ENCODE data around the gene HEXIM1.

HEXIM1 gene

DNA sequence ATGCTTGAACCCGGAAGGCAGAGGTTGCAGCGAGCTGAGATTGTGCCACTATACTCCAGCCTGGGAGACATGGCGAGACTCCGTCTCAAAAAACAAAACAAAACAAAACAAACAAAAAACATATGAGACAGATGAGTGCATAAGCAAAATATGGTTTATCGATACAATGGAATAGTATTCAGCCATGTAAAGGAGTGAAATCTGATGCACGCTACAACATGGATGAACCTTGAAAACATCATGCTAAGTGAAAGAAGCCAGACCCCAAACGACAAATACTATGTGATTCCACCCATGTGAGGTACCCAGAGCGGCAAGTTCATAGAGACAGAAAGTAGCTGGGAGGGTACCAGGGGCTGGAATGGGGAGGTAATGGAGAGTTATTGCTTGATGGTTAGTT, 22.8 kb upstream of the HEXIM1 start:
- TF ChIP-seq, protein P1, sequence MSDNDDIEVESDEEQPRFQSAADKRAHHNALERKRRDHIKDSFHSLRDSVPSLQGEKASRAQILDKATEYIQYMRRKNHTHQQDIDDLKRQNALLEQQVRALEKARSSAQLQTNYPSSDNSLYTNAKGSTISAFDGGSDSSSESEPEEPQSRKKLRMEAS (IDR thresholded peaks at IDR 0.05): no peak
- TF ChIP-seq YY1 (IDR thresholded peaks at IDR 0.05; ENCODE audit: low read depth) (no peak), CEBPB (IDR thresholded peaks at IDR 0.05) (no peak), ZBTB7A (IDR thresholded peaks at IDR 0.05; ENCODE audit: low read depth) (no peak), TCF12 (IDR thresholded peaks at IDR 0.05; ENCODE audit: low read depth) (no peak), CREB1 (IDR thresholded peaks at IDR 0.05; ENCODE audit: low read depth) (no peak), TEAD4 (IDR thresholded peaks at IDR 0.05) (no peak), EP300 (IDR thresholded peaks at IDR 0.05; ENCODE audit: borderline replicate concordance) (no peak), RAD21 (IDR thresholded peaks at IDR 0.05; ENCODE audit: low read depth) (no peak), EGR1 (IDR thresholded peaks at IDR 0.05) (no peak), FOXM1 (IDR thresholded peaks at IDR 0.05; ENCODE audit: borderline replicate concordance, low read depth) (no peak), TAF1 (IDR thresholded peaks at IDR 0.05; ENCODE audit: low read depth) (no peak), NFIC (IDR thresholded peaks at IDR 0.05) (no peak)
- TF ChIP-seq, protein P2, sequence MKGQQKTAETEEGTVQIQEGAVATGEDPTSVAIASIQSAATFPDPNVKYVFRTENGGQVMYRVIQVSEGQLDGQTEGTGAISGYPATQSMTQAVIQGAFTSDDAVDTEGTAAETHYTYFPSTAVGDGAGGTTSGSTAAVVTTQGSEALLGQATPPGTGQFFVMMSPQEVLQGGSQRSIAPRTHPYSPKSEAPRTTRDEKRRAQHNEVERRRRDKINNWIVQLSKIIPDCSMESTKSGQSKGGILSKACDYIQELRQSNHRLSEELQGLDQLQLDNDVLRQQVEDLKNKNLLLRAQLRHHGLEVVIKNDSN (IDR thresholded peaks at IDR 0.05): no peak
- TF ChIP-seq, protein P3, sequence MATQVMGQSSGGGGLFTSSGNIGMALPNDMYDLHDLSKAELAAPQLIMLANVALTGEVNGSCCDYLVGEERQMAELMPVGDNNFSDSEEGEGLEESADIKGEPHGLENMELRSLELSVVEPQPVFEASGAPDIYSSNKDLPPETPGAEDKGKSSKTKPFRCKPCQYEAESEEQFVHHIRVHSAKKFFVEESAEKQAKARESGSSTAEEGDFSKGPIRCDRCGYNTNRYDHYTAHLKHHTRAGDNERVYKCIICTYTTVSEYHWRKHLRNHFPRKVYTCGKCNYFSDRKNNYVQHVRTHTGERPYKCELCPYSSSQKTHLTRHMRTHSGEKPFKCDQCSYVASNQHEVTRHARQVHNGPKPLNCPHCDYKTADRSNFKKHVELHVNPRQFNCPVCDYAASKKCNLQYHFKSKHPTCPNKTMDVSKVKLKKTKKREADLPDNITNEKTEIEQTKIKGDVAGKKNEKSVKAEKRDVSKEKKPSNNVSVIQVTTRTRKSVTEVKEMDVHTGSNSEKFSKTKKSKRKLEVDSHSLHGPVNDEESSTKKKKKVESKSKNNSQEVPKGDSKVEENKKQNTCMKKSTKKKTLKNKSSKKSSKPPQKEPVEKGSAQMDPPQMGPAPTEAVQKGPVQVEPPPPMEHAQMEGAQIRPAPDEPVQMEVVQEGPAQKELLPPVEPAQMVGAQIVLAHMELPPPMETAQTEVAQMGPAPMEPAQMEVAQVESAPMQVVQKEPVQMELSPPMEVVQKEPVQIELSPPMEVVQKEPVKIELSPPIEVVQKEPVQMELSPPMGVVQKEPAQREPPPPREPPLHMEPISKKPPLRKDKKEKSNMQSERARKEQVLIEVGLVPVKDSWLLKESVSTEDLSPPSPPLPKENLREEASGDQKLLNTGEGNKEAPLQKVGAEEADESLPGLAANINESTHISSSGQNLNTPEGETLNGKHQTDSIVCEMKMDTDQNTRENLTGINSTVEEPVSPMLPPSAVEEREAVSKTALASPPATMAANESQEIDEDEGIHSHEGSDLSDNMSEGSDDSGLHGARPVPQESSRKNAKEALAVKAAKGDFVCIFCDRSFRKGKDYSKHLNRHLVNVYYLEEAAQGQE (IDR thresholded peaks at IDR 0.05; ENCODE audit: low read depth): no peak

DNA sequence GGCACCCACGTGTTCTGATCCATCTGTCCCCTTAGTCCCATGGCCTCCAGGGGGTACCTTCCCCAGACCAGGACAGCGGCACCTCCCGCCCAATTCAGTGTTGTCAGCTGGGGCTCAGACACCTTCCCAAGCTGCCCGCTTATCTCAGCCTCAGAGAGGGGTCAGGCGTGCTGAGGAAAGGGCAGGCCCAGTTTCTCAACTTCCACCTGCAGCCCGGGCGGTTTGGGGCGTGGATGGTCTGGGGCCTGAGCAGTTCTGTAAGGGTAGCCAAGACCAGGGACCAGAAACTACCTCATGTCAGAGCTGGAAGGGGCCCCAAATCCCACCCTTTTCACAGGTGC, 21.1 kb upstream of the HEXIM1 start:
- TF ChIP-seq TCF12 (IDR thresholded peaks at IDR 0.05; ENCODE audit: low read depth) (no peak), EP300 (IDR thresholded peaks at IDR 0.05; ENCODE audit: borderline replicate concordance) (no peak), FOXM1 (IDR thresholded peaks at IDR 0.05; ENCODE audit: borderline replicate concordance, low read depth) (no peak), CREB1 (IDR thresholded peaks at IDR 0.05; ENCODE audit: low read depth) (no peak), TAF1 (IDR thresholded peaks at IDR 0.05; ENCODE audit: low read depth) (no peak), TEAD4 (IDR thresholded peaks at IDR 0.05) (no peak), NFIC (IDR thresholded peaks at IDR 0.05) (no peak), CEBPB (IDR thresholded peaks at IDR 0.05) (no peak), YY1 (IDR thresholded peaks at IDR 0.05; ENCODE audit: low read depth) (no peak), RAD21 (IDR thresholded peaks at IDR 0.05; ENCODE audit: low read depth) (no peak), EGR1 (IDR thresholded peaks at IDR 0.05) (no peak), ZBTB7A (IDR thresholded peaks at IDR 0.05; ENCODE audit: low read depth) (no peak)
- TF ChIP-seq, protein P1 (IDR thresholded peaks at IDR 0.05): no peak
- TF ChIP-seq, protein P2 (IDR thresholded peaks at IDR 0.05): no peak
- TF ChIP-seq, protein P3 (IDR thresholded peaks at IDR 0.05; ENCODE audit: low read depth): no peak

DNA sequence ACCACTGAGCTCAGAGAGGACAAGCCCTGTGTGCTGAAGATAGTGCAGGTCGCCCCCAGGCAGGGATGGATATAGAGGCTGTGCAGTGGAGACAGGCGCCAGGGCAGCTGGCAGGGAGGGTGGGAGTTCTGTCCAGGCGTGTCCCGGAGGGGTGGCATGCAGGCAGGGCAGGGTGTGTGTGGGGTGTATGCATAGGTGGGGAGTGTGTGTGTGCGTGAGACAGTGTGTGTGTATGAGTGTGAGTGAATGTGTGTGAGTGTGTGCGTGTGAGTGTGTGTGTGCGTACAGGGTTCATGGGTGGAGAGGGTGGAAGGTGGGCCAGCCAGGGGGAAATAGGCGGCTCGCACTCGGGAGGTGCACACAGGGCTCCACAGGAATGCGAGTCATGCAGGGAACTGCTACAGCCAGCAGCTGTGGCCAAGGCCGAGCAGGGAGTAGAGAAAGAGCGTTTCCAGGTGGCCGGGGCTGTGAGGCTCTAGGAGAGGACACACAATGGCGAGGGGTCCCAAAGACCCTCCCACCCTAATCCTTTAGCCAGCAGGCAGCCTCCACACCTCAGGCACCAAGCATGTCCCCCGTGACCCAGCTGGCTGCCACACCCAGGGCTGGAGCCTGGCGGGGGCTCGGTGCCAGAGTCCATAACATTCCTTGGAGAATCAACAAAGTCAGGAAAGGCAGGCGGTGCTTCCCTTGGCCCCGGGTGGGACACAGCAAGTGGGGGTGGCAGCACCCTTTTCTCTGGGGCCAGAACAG, 20.6 kb upstream of the HEXIM1 start:
- TF ChIP-seq RAD21 (IDR thresholded peaks at IDR 0.05; ENCODE audit: low read depth) (no peak), TAF1 (IDR thresholded peaks at IDR 0.05; ENCODE audit: low read depth) (no peak), EGR1 (IDR thresholded peaks at IDR 0.05) (no peak), CEBPB (IDR thresholded peaks at IDR 0.05) (no peak), NFIC (IDR thresholded peaks at IDR 0.05) (peak; percentile 75), EP300 (IDR thresholded peaks at IDR 0.05; ENCODE audit: borderline replicate concordance) (peak; percentile 44; the same call in 1 of the 2 replicates), FOXM1 (IDR thresholded peaks at IDR 0.05; ENCODE audit: borderline replicate concordance, low read depth) (no peak), TEAD4 (IDR thresholded peaks at IDR 0.05) (peak; percentile 60), ZBTB7A (IDR thresholded peaks at IDR 0.05; ENCODE audit: low read depth) (peak; percentile 91; the same call in 1 of the 2 replicates), YY1 (IDR thresholded peaks at IDR 0.05; ENCODE audit: low read depth) (0 out of 2 replicates have a peak, but pooled peaks have one; percentile 16), CREB1 (IDR thresholded peaks at IDR 0.05; ENCODE audit: low read depth) (no peak), TCF12 (IDR thresholded peaks at IDR 0.05; ENCODE audit: low read depth) (peak; percentile 70; the same call in 1 of the 2 replicates)
- TF ChIP-seq, protein P3 (IDR thresholded peaks at IDR 0.05; ENCODE audit: low read depth): no peak
- TF ChIP-seq, protein P2 (IDR thresholded peaks at IDR 0.05): peak; percentile 48
- TF ChIP-seq, protein P1 (IDR thresholded peaks at IDR 0.05): peak; percentile 11; the same call in 1 of the 2 replicates

Data from Ishikawa (cell line).